ENCODE measurements around the gene RELT. TPM values are rescaled to one million over a fixed set of nuclear protein-coding genes. Genes with fewer than 3 reads are reported as not detected.
A peak's percentile ranks its signal among the peaks of the same experiment; 100 is the strongest.

Gene RELT
- total RNA-seq, 1 experiment from 2014 or later = 10.2 TPM

- WGBS (ENCODE audit: extremely low coverage, insufficient read length, low lambda C conversion rate) = no CpG with 5 or more reads among the region's 5 CpGs
- no peaks in the 10 kb centered on the region for H3K79me1 ChIP-seq (ENCODE audit: insufficient read depth, low read depth, low read length, poor library complexity, severe bottlenecking)
- H2BK20ac ChIP-seq (ENCODE audit: low read depth, low read length, poor library complexity, severe bottlenecking) = no peak overlapping the region
- H2BK120ac ChIP-seq (ENCODE audit: low read depth, low read length, poor library complexity, severe bottlenecking) = no peak overlapping the region
- H3K9ac ChIP-seq (ENCODE audit: extremely low read depth, insufficient read length, low read length) = no peak overlapping the region
- Mint-ChIP-seq H3K27me3 (ENCODE audit: low read depth) (no peaks in the 10 kb centered on the region), H3K4me1 (peaks cover 25 to 27% of the 10 kb centered on the region in 2 experiments), H3K27ac (peak overlapping the region in 2 of 3 experiments; percentile 52 to 68; a peak in 2 of 7 replicates), H3K36me3 (ENCODE audit: insufficient read depth in 1 of 3, low read depth in 3 of 3) (peaks cover 15 to 38% (median 33%) of the 10 kb centered on the region in 3 experiments; a peak in 6 of 7 replicates), H3K9me3 (no peaks in the 10 kb centered on the region), H3K4me3 (no peak overlapping the region)
- no peaks in the 10 kb centered on the region for H3K4me1 ChIP-seq (ENCODE audit: insufficient read depth, low read length)
- no peak overlapping the region for H2AFZ ChIP-seq (ENCODE audit: low read length)
- H2AK5ac ChIP-seq (ENCODE audit: insufficient read length, low read length) = no peak overlapping the region
- H2BK12ac ChIP-seq (ENCODE audit: insufficient read length, low read depth, low read length) = no peak overlapping the region
- H3T11ph ChIP-seq (ENCODE audit: low read length) = no peak overlapping the region
- H3K9me3 ChIP-seq (ENCODE audit: control insufficient read depth, low read depth, low read length) = no peaks in the 10 kb centered on the region
- H3K18ac ChIP-seq (ENCODE audit: insufficient read length, low read depth, low read length) = no peak overlapping the region
- H2BK15ac ChIP-seq (ENCODE audit: low read depth, low read length) = no peak overlapping the region
- TF ChIP-seq CTCF (conservative IDR thresholded peaks at IDR 0.05) = no peak
- no peak overlapping the region for H2BK5ac ChIP-seq (ENCODE audit: insufficient read length, low read length)
- H3K4ac ChIP-seq (ENCODE audit: low read depth, low read length) = no peak overlapping the region
- H3K56ac ChIP-seq (ENCODE audit: insufficient read length, low read depth, low read length) = no peak overlapping the region
- no peaks in the 10 kb centered on the region for H3K23me2 ChIP-seq (ENCODE audit: insufficient read length, low read depth, low read length, poor library complexity, severe bottlenecking)
- no peaks in the 10 kb centered on the region for H4K20me1 ChIP-seq (ENCODE audit: control insufficient read depth, insufficient read depth, insufficient read length)
- no peaks in the 10 kb centered on the region for H3K79me2 ChIP-seq (ENCODE audit: insufficient read depth, low read length)
- H3K27ac ChIP-seq (ENCODE audit: insufficient read length, low read depth, low read length) = no peak overlapping the region
- H4K91ac ChIP-seq (ENCODE audit: insufficient read length, low read depth, low read length) = no peak overlapping the region
- H3K14ac ChIP-seq (ENCODE audit: insufficient read depth, low read length) = no peak overlapping the region
- no peak overlapping the region for H3K23ac ChIP-seq (ENCODE audit: insufficient read length, low read depth, low read length)
- H3K27me3 ChIP-seq (ENCODE audit: insufficient read depth, low read length) = no peaks in the 10 kb centered on the region
- no peak overlapping the region for H4K5ac ChIP-seq (ENCODE audit: insufficient read length, low read depth, low read length)
- H4K8ac ChIP-seq (replicated peaks; ENCODE audit: insufficient read length, low read depth, low read length) = no peak overlapping the region
- H3K4me2 ChIP-seq (ENCODE audit: insufficient read depth, insufficient read length, low read length) = no peak overlapping the region
- DNase-seq = no peak
These were observed 30.4 kb downstream of the RELT start for GRCh38 chr11:73406619-73407018.

Data from H9 (cell line).